H1 (cell line): ENCODE data around the gene TYK2. TPM values are rescaled to one million over a fixed set of nuclear protein-coding genes. Genes with fewer than 3 reads are reported as not detected.
A peak's percentile ranks its signal among the peaks of the same experiment; 100 is the strongest.

Experiments used
- CTCF ChIA-PET: fragments of 300-600 bp; sonication (Branson Sonifier 250); formaldehyde crosslinking; loops from one replicate; lab custom pipeline; 2021; ENCODE audit not compliant: partially characterized antibody; lab: Charles Lee
- POLR2A ChIA-PET: fragments of 300-600 bp; sonication (Branson Sonifier 250); formaldehyde crosslinking; loops from one replicate; lab custom pipeline; 2021; ENCODE audit warnings: inconsistent platforms; ENCODE audit not compliant: partially characterized antibody; lab: Charles Lee
- DNase-seq, 2 experiments: peaks; one replicate each; pipeline versions ENCODE4 v3.0.0 to v3.0.0-alpha.2; 2010 to 2022; ENCODE audit warnings: low spot score in 2 of 2, low read depth in 1 of 2, mixed read lengths in 1 of 2
- FAIRE-seq: peaks from 2 replicates; lab custom pipeline; 2011; peaks lifted over from hg19 to GRCh38; lab: Jason Lieb, UNC
- H2AFZ ChIP-seq: 2 replicates; pipeline ENCODE4 v1.8.1; 2012; ENCODE audit warnings: low read length, inconsistent platforms
- H2AK5ac ChIP-seq: 2 replicates; pipeline ENCODE4 v1.6.1; 2013; ENCODE audit warnings: low read depth, low read length
- H2BK120ac ChIP-seq: replicated peaks from 2 replicates; pipeline ENCODE3; 2013; ENCODE audit warnings: low read depth, low read length, inconsistent platforms
- H2BK12ac ChIP-seq: 2 replicates; pipeline ENCODE4 v1.6.1; 2013; ENCODE audit warnings: low read depth, low read length
- H2BK15ac ChIP-seq: 2 replicates; pipeline ENCODE4 v1.6.1; 2013; ENCODE audit warnings: low read length
- H2BK20ac ChIP-seq: 2 replicates; pipeline ENCODE4 v1.6.1; 2013; ENCODE audit warnings: low read length
- H2BK5ac ChIP-seq: 2 replicates; pipeline ENCODE4 v1.6.1; 2013; ENCODE audit warnings: low read depth, low read length
- H3K14ac ChIP-seq: 2 replicates; pipeline ENCODE4 v1.6.1; 2013; ENCODE audit warnings: inconsistent platforms; ENCODE audit not compliant: insufficient read length
- H3K18ac ChIP-seq: 2 replicates; pipeline ENCODE4 v1.6.1; 2013; ENCODE audit warnings: low read length; ENCODE audit errors: extremely low read depth
- H3K23ac ChIP-seq: 2 replicates; pipeline ENCODE4 v1.6.1; 2013; ENCODE audit warnings: inconsistent platforms; ENCODE audit not compliant: insufficient read length
- H3K23me2 ChIP-seq: 2 replicates; pipeline ENCODE4 v1.6.1; 2013; ENCODE audit warnings: low read depth, low read length
- H3K27ac ChIP-seq: 2 replicates; pipeline ENCODE4 v1.6.1; 2011; ENCODE audit warnings: low read depth, low read length, inconsistent platforms
- H3K27me3 ChIP-seq, 4 experiments: replicated peaks in 1 of 4; 1 replicate in 1 of 4; 2 replicates in 3 of 4; pipeline versions ENCODE4 v1.6.1 to v1.8.1; 2011 to 2013; ENCODE audit warnings: low read length in 3 of 4, mild to moderate bottlenecking in 3 of 4, inconsistent platforms in 2 of 4, mixed read lengths in 2 of 4, moderate library complexity in 1 of 4; ENCODE audit not compliant: control insufficient read depth in 3 of 4, insufficient read depth in 3 of 4; ENCODE audit errors: extremely low read depth in 1 of 4
- H3K36me3 ChIP-seq, 4 experiments: 2 replicates each; pipeline versions ENCODE4 v1.6.1 to v1.8.1; 2011 to 2013; ENCODE audit warnings: mild to moderate bottlenecking in 4 of 4, low read length in 3 of 4, moderate library complexity in 2 of 4, control low read depth in 1 of 4, inconsistent platforms in 1 of 4; ENCODE audit not compliant: insufficient read depth in 4 of 4, control insufficient read depth in 2 of 4
- H3K4ac ChIP-seq: replicated peaks from 2 replicates; pipeline ENCODE3; 2013; ENCODE audit warnings: low read length, low read depth, mixed read lengths, inconsistent platforms; ENCODE audit not compliant: insufficient read length
- H3K4me1 ChIP-seq, 4 experiments: replicated peaks in 1 of 4; 1 replicate in 1 of 4; 2 replicates in 3 of 4; pipeline versions ENCODE4 v1.6.1 to v1.8.1; 2011 to 2013; ENCODE audit warnings: low read length in 3 of 4, inconsistent platforms in 2 of 4, mixed read lengths in 1 of 4; ENCODE audit not compliant: insufficient read depth in 4 of 4, control insufficient read depth in 3 of 4
- H3K4me2 ChIP-seq, 2 experiments: 2 replicates each; pipeline versions ENCODE4 v1.6.1 to v1.8.1; 2011 to 2013; ENCODE audit warnings: low read depth in 2 of 2, low read length in 2 of 2, control low read depth in 1 of 2, inconsistent platforms in 1 of 2, mild to moderate bottlenecking in 1 of 2; ENCODE audit not compliant: insufficient read depth in 1 of 2
- H3K4me3 ChIP-seq, 4 experiments: fragments of 200-600, 300-600 bp in 1 of 4; sonication (generic), shearing (Covaris generic), sonication (Bioruptor Twin) in 1 of 4; 2 replicates each; pipeline versions ENCODE4 v1.5.1 to v1.8.1; 2011 to 2016; ENCODE audit warnings: low read length in 4 of 4, low read depth in 3 of 4, control low read depth in 2 of 4, inconsistent platforms in 2 of 4, mild to moderate bottlenecking in 2 of 4, mixed read lengths in 1 of 4, moderate library complexity in 1 of 4; ENCODE audit not compliant: insufficient read depth in 2 of 4; ENCODE audit errors: extremely low read depth in 1 of 4
- H3K56ac ChIP-seq: replicated peaks from 2 replicates; pipeline ENCODE3; 2013; ENCODE audit warnings: low read depth, mild to moderate bottlenecking, mixed read lengths, low read length, inconsistent platforms; ENCODE audit not compliant: insufficient read length
- H3K79me1 ChIP-seq: 2 replicates; pipeline ENCODE4 v1.6.1; 2013; ENCODE audit warnings: low read depth, low read length, control low read depth
- H3K79me2 ChIP-seq, 2 experiments: 2 replicates each; pipeline versions ENCODE4 v1.6.1 to v1.8.1; 2012 to 2013; ENCODE audit warnings: low read length in 2 of 2, mild to moderate bottlenecking in 2 of 2, inconsistent platforms in 1 of 2; ENCODE audit not compliant: insufficient read depth in 2 of 2, control insufficient read depth in 1 of 2
- H3K9ac ChIP-seq, 4 experiments: replicated peaks in 1 of 4; 1 replicate in 1 of 4; 2 replicates in 3 of 4; pipeline versions ENCODE4 v1.6.1 to v1.8.1; 2011 to 2013; ENCODE audit warnings: low read depth in 3 of 4, low read length in 3 of 4, control low read depth in 2 of 4, mild to moderate bottlenecking in 2 of 4, moderate library complexity in 2 of 4, inconsistent platforms in 1 of 4; ENCODE audit errors: extremely low read depth in 1 of 4
- H3K9me3 ChIP-seq, 2 experiments: 2 replicates each; pipeline versions ENCODE4 v1.6.1 to v1.8.1; 2012 to 2013; ENCODE audit warnings: mild to moderate bottlenecking in 2 of 2, moderate library complexity in 2 of 2, control low read depth in 1 of 2, inconsistent platforms in 1 of 2, low read depth in 1 of 2, low read length in 1 of 2, mixed read lengths in 1 of 2; ENCODE audit not compliant: insufficient read depth in 2 of 2
- H4K20me1 ChIP-seq, 2 experiments: replicated peaks in 1 of 2; 2 replicates each; pipeline versions ENCODE3 to v1.8.1; 2011 to 2013; ENCODE audit warnings: inconsistent platforms in 2 of 2, low read length in 2 of 2, mild to moderate bottlenecking in 1 of 2; ENCODE audit not compliant: insufficient read depth in 2 of 2, control insufficient read depth in 1 of 2
- H4K5ac ChIP-seq: 2 replicates; pipeline ENCODE4 v1.6.1; 2013; ENCODE audit warnings: low read length, low read depth, mixed read lengths, inconsistent platforms; ENCODE audit not compliant: insufficient read length
- H4K8ac ChIP-seq: 2 replicates; pipeline ENCODE4 v1.8.0; 2013; ENCODE audit warnings: mild to moderate bottlenecking, moderate library complexity, low read length, inconsistent platforms; ENCODE audit not compliant: insufficient read depth; ENCODE audit errors: extremely low read depth
- H4K91ac ChIP-seq: replicated peaks from 2 replicates; pipeline ENCODE3; 2013; ENCODE audit warnings: low read length, mixed read lengths, inconsistent platforms; ENCODE audit not compliant: insufficient read length
- BACH1 ChIP-seq: IDR thresholded peaks from 2 replicates; pipeline ENCODE4 v1.6.1; 2012; ENCODE audit warnings: low read length, improper control_type of control experiment
- EZH2 ChIP-seq: fragments of 200-600 bp; sonication (generic); IDR thresholded peaks from 2 replicates; pipeline ENCODE4 v1.7.1; 2012; ENCODE audit warnings: low read depth, mild to moderate bottlenecking, moderate library complexity, low read length, inconsistent platforms; ENCODE audit not compliant: severe bottlenecking
- KDM5A ChIP-seq: fragments of 200-600 bp; IDR thresholded peaks from 2 replicates; pipeline ENCODE4 v1.7.1; 2012; ENCODE audit warnings: mild to moderate bottlenecking, low read length, inconsistent platforms, mixed read lengths
- NANOG ChIP-seq: IDR thresholded peaks from 2 replicates; pipeline ENCODE4 v1.6.1; 2011; ENCODE audit warnings: low read length, low read depth, mild to moderate bottlenecking, inconsistent platforms; ENCODE audit not compliant: insufficient read depth, poor library complexity, severe bottlenecking
- NRF1 ChIP-seq: IDR thresholded peaks from 2 replicates; pipeline ENCODE4 v1.6.1; 2011; ENCODE audit warnings: mild to moderate bottlenecking, low read depth, low read length, improper control_type of control experiment
- POU5F1 ChIP-seq: IDR thresholded peaks from 2 replicates; pipeline ENCODE4 v1.6.1; 2011; ENCODE audit warnings: low read depth, mild to moderate bottlenecking, low read length, moderate library complexity
- RBBP5 ChIP-seq: IDR thresholded peaks from 2 replicates; pipeline ENCODE4 v1.7.1; 2012; ENCODE audit warnings: low read depth, mild to moderate bottlenecking, inconsistent platforms, low read length, moderate library complexity, borderline replicate concordance
- TAF1 ChIP-seq: IDR thresholded peaks from 2 replicates; pipeline ENCODE4 v1.6.1; 2011; ENCODE audit warnings: mild to moderate bottlenecking, low read depth, low read length
- TCF12 ChIP-seq: IDR thresholded peaks from 2 replicates; pipeline ENCODE4 v1.6.1; 2011; ENCODE audit warnings: low read depth, mild to moderate bottlenecking, low read length
- TEAD4 ChIP-seq: IDR thresholded peaks from 2 replicates; pipeline ENCODE4 v1.6.1; 2012; ENCODE audit warnings: low read depth, low read length, inconsistent platforms, mixed read lengths
- WGBS, 2 experiments: shearing (Covaris generic) in 1 of 2; methylation state at CpG; one replicate each; pipeline versions ENCODE4 v1.1.6 to v1.1.7; 2013 to 2015; ENCODE audit warnings: low lambda C conversion rate in 2 of 2, mixed read lengths in 2 of 2, inconsistent platforms in 1 of 2, low coverage in 1 of 2, missing lambda C conversion rate in 1 of 2; ENCODE audit not compliant: insufficient replicate concordance in 2 of 2, insufficient coverage in 1 of 2, insufficient read length in 1 of 2; ENCODE audit errors: extremely low coverage in 1 of 2, missing lambda C conversion rate in 1 of 2; 5-methylcytosine and 5-hydroxymethylcytosine counted together
- polyA plus RNA-seq, 7 experiments: library from polyadenylated mRNA; depleted of rRNA in 3 of 7; stranded (reverse) in 5 of 7; unstranded in 2 of 7; fragments of >200 nt in 5 of 7; fragments of 200-250 nt in 2 of 7; gene quantifications; 1 replicate in 5 of 7; 2 replicates in 1 of 7; 4 replicates in 1 of 7; pipeline versions ENCODE4 v1.2.1 to v1.2.3, GENCODE V29; 2011 to 2013; ENCODE audit warnings: missing spikeins in 2 of 7, mixed read lengths in 2 of 7
- total RNA-seq: library from RNA; stranded (reverse); fragmentation: NEBNext Ultra II Directional; extraction: Animal tissue kit (Norgen Biotek cat#: 25700); gene quantifications from 2 replicates; pipeline ENCODE4 v1.2.1, GENCODE V29; 2021
- TF ChIP-seq, protein P1 (sequence below): IDR thresholded peaks from 2 replicates; pipeline ENCODE4 v1.6.1; 2011; ENCODE audit warnings: low read depth, mild to moderate bottlenecking, low read length; ENCODE audit not compliant: insufficient read depth

TYK2 gene
- total and polyA plus RNA-seq, 2 of the 8 experiments (the other 6 are each of a cell fraction or from before 2014, with no cell fraction given): 32.1 to 40.8 TPM

DNA sequence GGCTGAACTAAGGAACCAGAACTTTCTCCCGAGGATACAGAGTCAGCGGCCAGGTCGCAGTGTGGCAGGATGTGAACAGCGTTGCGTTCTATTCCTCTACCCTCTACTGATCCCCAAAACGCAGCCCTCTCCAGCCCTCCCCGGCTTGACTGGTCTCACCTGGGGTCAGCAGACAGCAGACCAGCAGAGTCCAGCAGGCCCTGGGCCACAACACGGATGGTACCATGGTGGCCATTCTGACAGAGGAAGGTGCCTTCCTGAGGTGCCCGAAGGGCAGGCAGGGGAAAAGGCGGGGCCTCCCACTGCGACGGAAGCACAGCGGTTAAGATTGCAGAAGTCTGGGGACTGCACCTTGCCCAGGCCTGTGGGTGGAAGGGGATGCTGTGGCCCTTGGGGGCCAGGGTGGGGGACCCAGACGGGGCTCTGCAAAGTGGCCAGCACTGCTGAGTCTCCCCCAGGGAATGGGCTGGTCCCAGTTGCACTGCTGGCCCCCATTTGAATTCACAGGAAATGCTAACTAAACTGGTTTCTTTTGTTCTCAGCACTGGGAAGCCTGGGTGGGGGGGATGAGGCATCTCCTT is 40.9 kb downstream of the TYK2 start, which contains the start of gene ICAM3:
ICAM3 (minus strand) TSS at position 245 of the 581 bp plus-strand sequence; CDS start at position 235, 10 bp downstream.
- ChIA-PET POLR2A (interaction anchor here (1.4 kb wide), 1 partner anchor 10 kb away, joined by 3 read pairs; no protein-coding TSS in a partner anchor), CTCF (interaction anchor here (1.5 to 2.3 kb wide), 2 partner anchors 50 to 80 kb away, joined by 4 to 9 read pairs; no protein-coding TSS in a partner anchor)
- Histone ChIP-seq H4K91ac (peak within 1 kb of the TSS; percentile 65), H2AK5ac (peak within 1 kb of the TSS; percentile 60; the same call in 1 of the 2 replicates), H3K4me1 (peaks cover 0 to 11% (median 6%) of the 10 kb centered on the region in 4 experiments; a peak in 6 of 7 replicates), H3K56ac (no peak within 1 kb of the TSS), H3K18ac (peak within 1 kb of the TSS; percentile 75; the same call in 1 of the 2 replicates), H2BK12ac (peak within 1 kb of the TSS; percentile 92; the same call in 1 of the 2 replicates), H3K79me2 (no peaks in the 10 kb centered on the region), H4K5ac (no peak within 1 kb of the TSS), H3K79me1 (no peaks in the 10 kb centered on the region; the same call in 1 of the 2 replicates), H3K9me3 (no peaks in the 10 kb centered on the region), H2BK15ac (peak within 1 kb of the TSS; percentile 89; the same call in 1 of the 2 replicates), H2BK5ac (peak within 1 kb of the TSS; percentile 74; the same call in 1 of the 2 replicates), H3K14ac (no peak within 1 kb of the TSS), H2BK20ac (peak within 1 kb of the TSS; percentile 49; the same call in 1 of the 2 replicates), H3K36me3 (no peaks in the 10 kb centered on the region; a peak in 1 of 8 replicates), H2AFZ (peak within 1 kb of the TSS; percentile 69), H3K27ac (no peak within 1 kb of the TSS), H3K27me3 (peaks cover 0 to 3% (median 0%) of the 10 kb centered on the region in 4 experiments; a peak in 2 of 7 replicates), H3K23me2 (peaks cover 4% of the 10 kb centered on the region), H3K4ac (peak within 1 kb of the TSS; percentile 22), H3K23ac (no peak within 1 kb of the TSS), H4K20me1 (no peaks in the 10 kb centered on the region), H3K4me3 (no peak within 1 kb of the TSS), H3K9ac (no peak within 1 kb of the TSS), H2BK120ac (peak within 1 kb of the TSS; percentile 84), H4K8ac (no peak within 1 kb of the TSS; the same call in 1 of the 2 replicates), H3K4me2 (peak within 1 kb of the TSS in 1 of 2 experiments; percentile 15; a peak in 1 of 4 replicates)
- DNase-seq: peak in 1 of 2 experiments; percentile 64
- FAIRE-seq: no peak
- WGBS, 2 experiments: 59% methylated on average over 14 of the region's 14 CpGs; no CpG with 5 or more reads in 1 of the 2 experiments
- TF ChIP-seq TAF1 (no peak), RBBP5 (no peak), NRF1 (no peak), NANOG (no peak), TCF12 (no peak), POU5F1 (no peak), TEAD4 (no peak), KDM5A (no peak), BACH1 (no peak), EZH2 (no peak)
- TF ChIP-seq, protein P1, sequence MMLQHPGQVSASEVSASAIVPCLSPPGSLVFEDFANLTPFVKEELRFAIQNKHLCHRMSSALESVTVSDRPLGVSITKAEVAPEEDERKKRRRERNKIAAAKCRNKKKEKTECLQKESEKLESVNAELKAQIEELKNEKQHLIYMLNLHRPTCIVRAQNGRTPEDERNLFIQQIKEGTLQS: no peak
